IMR-90 (cell line): Measurements from ENCODE around the gene SLC16A8. TPM values are rescaled to one million over a fixed set of nuclear protein-coding genes. Genes with fewer than 3 reads are reported as not detected.

ENCODE experiments used
- ATAC-seq: fragments of 200-7000 bp; cut with Tn5 transposase; 2 replicates; pipeline ENCODE4 v1.9.1; 2020; ENCODE audit warnings: low read depth, mild to moderate bottlenecking, moderate library complexity
- BruUV-seq: library from RNA; stranded (reverse); fragments of 400-500 nt; replicated peaks from 2 replicates; lab custom pipeline; 2021; lab: Mats Ljungman, UMichigan
- CTCF ChIA-PET: fragments of 300-600 bp; formaldehyde crosslinking; extraction: SDS; loops from one replicate; lab custom pipeline; 2021; ENCODE audit warnings: antibody characterized with exemption; lab: Yijun Ruan, JAX
- POLR2A ChIA-PET: fragments of 300-600 bp; sonication (Branson Sonifier 250); formaldehyde crosslinking; loops from one replicate; lab custom pipeline; 2022; ENCODE audit warnings: antibody characterized with exemption; ENCODE audit not compliant: unreplicated experiment; lab: Charles Lee
- DNase-seq: peaks from one replicate; pipeline ENCODE4 v3.0.0; 2013
- H2AFZ ChIP-seq: replicated peaks from 2 replicates; pipeline ENCODE3; 2013; ENCODE audit warnings: low read length, mild to moderate bottlenecking; ENCODE audit not compliant: poor library complexity
- H2AK5ac ChIP-seq: 2 replicates; pipeline ENCODE4 v1.6.1; 2013; ENCODE audit warnings: low read depth, low read length, inconsistent platforms
- H2AK9ac ChIP-seq: replicated peaks from 2 replicates; pipeline ENCODE3; 2013; ENCODE audit warnings: mild to moderate bottlenecking, low read depth, low read length, moderate library complexity; ENCODE audit not compliant: poor library complexity
- H2BK120ac ChIP-seq: 2 replicates; pipeline ENCODE4 v1.6.1; 2013; ENCODE audit warnings: low read depth, low read length, inconsistent platforms
- H2BK15ac ChIP-seq: 3 replicates; pipeline ENCODE4 v1.6.1; 2013; ENCODE audit warnings: low read depth, low read length, inconsistent platforms
- H2BK20ac ChIP-seq: 2 replicates; pipeline ENCODE4 v1.6.1; 2013; ENCODE audit warnings: low read depth, mild to moderate bottlenecking, inconsistent platforms, low read length, moderate library complexity
- H2BK5ac ChIP-seq: 2 replicates; pipeline ENCODE4 v1.6.1; 2013; ENCODE audit warnings: mild to moderate bottlenecking, low read depth, low read length, inconsistent platforms; ENCODE audit not compliant: poor library complexity, severe bottlenecking
- H3K14ac ChIP-seq: replicated peaks from 2 replicates; pipeline ENCODE4 v1.6.1; 2013; ENCODE audit warnings: low read depth, low read length, inconsistent platforms
- H3K18ac ChIP-seq: 2 replicates; pipeline ENCODE4 v1.6.1; 2013; ENCODE audit warnings: low read depth, low read length, control low read depth
- H3K23ac ChIP-seq: 2 replicates; pipeline ENCODE4 v1.6.1; 2013; ENCODE audit warnings: low read depth, low read length, inconsistent platforms
- H3K27ac ChIP-seq: 2 replicates; pipeline ENCODE4 v1.5.1; 2013; ENCODE audit warnings: mild to moderate bottlenecking, control low read depth, low read length; ENCODE audit not compliant: insufficient read depth
- H3K27me3 ChIP-seq: 2 replicates; pipeline ENCODE4 v1.6.1; 2013; ENCODE audit warnings: low read length; ENCODE audit not compliant: control insufficient read depth, insufficient read depth
- H3K36me3 ChIP-seq: 2 replicates; pipeline ENCODE4 v1.6.1; 2013; ENCODE audit warnings: low read length, mixed read lengths; ENCODE audit not compliant: control insufficient read depth, insufficient read depth
- H3K4ac ChIP-seq: 2 replicates; pipeline ENCODE4 v1.6.1; 2013; ENCODE audit warnings: low read depth, low read length, inconsistent platforms
- H3K4me1 ChIP-seq: 2 replicates; pipeline ENCODE4 v1.6.1; 2013; ENCODE audit warnings: low read length, mixed read lengths; ENCODE audit not compliant: control insufficient read depth, insufficient read depth
- H3K4me2 ChIP-seq: 2 replicates; pipeline ENCODE4 v1.6.1; 2013; ENCODE audit warnings: low read depth, mild to moderate bottlenecking, control low read depth, low read length, moderate library complexity
- H3K4me3 ChIP-seq: 2 replicates; pipeline ENCODE4 v1.5.1; 2013; ENCODE audit warnings: low read depth, mild to moderate bottlenecking, control low read depth, low read length, moderate library complexity; ENCODE audit not compliant: insufficient read depth
- H3K56ac ChIP-seq: 2 replicates; pipeline ENCODE4 v1.6.1; 2013; ENCODE audit warnings: low read length, inconsistent platforms; ENCODE audit not compliant: insufficient read depth; ENCODE audit errors: extremely low read depth
- H3K79me1 ChIP-seq, 2 experiments: 2 replicates each; pipeline ENCODE4 v1.6.1; 2013; ENCODE audit warnings: low read length in 2 of 2, inconsistent platforms in 1 of 2, low read depth in 1 of 2
- H3K9ac ChIP-seq: 2 replicates; pipeline ENCODE4 v1.6.1; 2013; ENCODE audit warnings: low read depth, low read length, control low read depth
- H3K9me1 ChIP-seq: 2 replicates; pipeline ENCODE4 v1.6.1; 2013; ENCODE audit warnings: low read length, inconsistent platforms; ENCODE audit not compliant: insufficient read depth
- H3K9me3 ChIP-seq: 2 replicates; pipeline ENCODE4 v1.6.1; 2013; ENCODE audit warnings: low read length; ENCODE audit not compliant: control insufficient read depth, insufficient read depth
- H4K20me1 ChIP-seq: 2 replicates; pipeline ENCODE4 v1.6.1; 2013; ENCODE audit warnings: low read length, inconsistent platforms; ENCODE audit not compliant: insufficient read depth
- H4K5ac ChIP-seq: 2 replicates; pipeline ENCODE4 v1.6.1; 2013; ENCODE audit warnings: mild to moderate bottlenecking, low read depth, low read length, control low read depth
- H4K8ac ChIP-seq, 2 experiments: 2 replicates each; pipeline ENCODE4 v1.6.1; 2013; ENCODE audit warnings: low read depth in 2 of 2, low read length in 2 of 2, control low read depth in 1 of 2, inconsistent platforms in 1 of 2
- H4K91ac ChIP-seq: 2 replicates; pipeline ENCODE4 v1.6.1; 2013; ENCODE audit warnings: low read depth, low read length, inconsistent platforms; ENCODE audit not compliant: insufficient read depth
- BHLHE40 ChIP-seq: fragments of 150-350 bp; IDR thresholded peaks from 2 replicates; pipeline ENCODE4 v1.6.1; 2016; ENCODE audit warnings: mild to moderate bottlenecking, low read depth, low read length
- CEBPB ChIP-seq: IDR thresholded peaks from 2 replicates; pipeline ENCODE4 v1.6.1; 2012; ENCODE audit warnings: low read depth, low read length, improper control_type of control experiment
- CTCF ChIP-seq: conservative IDR thresholded peaks from 2 replicates; pipeline ENCODE4 v1.5.1; 2012; ENCODE audit warnings: mild to moderate bottlenecking, low read depth, low read length, improper control_type of control experiment
- ELK1 ChIP-seq: fragments of 150-350 bp; IDR thresholded peaks from 2 replicates; pipeline ENCODE4 v1.6.1; 2016; ENCODE audit warnings: low read depth, mild to moderate bottlenecking, low read length, moderate library complexity, borderline replicate concordance
- FOS ChIP-seq: fragments of 150-350 bp; IDR thresholded peaks from 2 replicates; pipeline ENCODE4 v1.6.1; 2016; ENCODE audit warnings: low read depth, low read length
- MAFK ChIP-seq: IDR thresholded peaks from 2 replicates; pipeline ENCODE4 v1.6.1; 2012; ENCODE audit warnings: low read depth, low read length, improper control_type of control experiment
- NFE2L2 ChIP-seq: fragments of 150-350 bp; IDR thresholded peaks from 2 replicates; pipeline ENCODE4 v1.6.1; 2016; ENCODE audit warnings: low read depth, mild to moderate bottlenecking, low read length
- POLR2A ChIP-seq: IDR thresholded peaks from 2 replicates; pipeline ENCODE4 v1.6.1; 2012; ENCODE audit warnings: mild to moderate bottlenecking, low read depth, low read length
- RAD21 ChIP-seq: IDR thresholded peaks from 2 replicates; pipeline ENCODE4 v1.6.1; 2012; ENCODE audit warnings: low read length, improper control_type of control experiment
- RFX5 ChIP-seq: IDR thresholded peaks from 2 replicates; pipeline ENCODE4 v1.8.0; 2012; ENCODE audit warnings: low read depth, mild to moderate bottlenecking, low read length, moderate library complexity
- WGBS, 2 experiments: methylation state at CpG; one replicate each; pipeline versions ENCODE4 v1.1.5 to v1.1.7; 2013; ENCODE audit warnings: missing lambda C conversion rate in 2 of 2; ENCODE audit not compliant: insufficient read length in 1 of 2; ENCODE audit errors: extremely low coverage in 2 of 2; 5-methylcytosine and 5-hydroxymethylcytosine counted together
- dilution Hi-C: fragments of 300-500 bp; cut with HindIII; formaldehyde crosslinking; loops from one replicate; pipeline ENCODE4 v1.14.3; 2018; ENCODE audit warnings: low sequenced_read_pairs; ENCODE audit not compliant: unreplicated experiment
- in situ Hi-C: fragments of 300-500 bp; cut with MboI; formaldehyde crosslinking; loops from 3 replicates; pipeline ENCODE4 v1.14.3; 2019; ENCODE audit warnings: low sequenced_read_pairs, inconsistent platforms, mixed read lengths
- intact Hi-C: fragments of 100-400 bp; cut with micrococcal nuclease; formaldehyde crosslinking; loops from 2 replicates; pipeline ENCODE4 v1.10.0; 2022
- polyA plus RNA-seq, 3 experiments: library from polyadenylated mRNA; depleted of rRNA; stranded (reverse); fragments of >200 nt; gene quantifications; 2 replicates each; pipeline ENCODE4 v1.2.3, GENCODE V29; 2012; ENCODE audit warnings: low replicate concordance in 1 of 3
- total RNA-seq: library from RNA; depleted of rRNA; stranded (reverse); fragments of >200 nt; gene quantifications from 2 replicates; pipeline ENCODE4 v1.2.3, GENCODE V29; 2012

SLC16A8 gene
- total and polyA plus RNA-seq, 2 of the 4 experiments (the other 2 are of a cell fraction), result not detected

DNA sequence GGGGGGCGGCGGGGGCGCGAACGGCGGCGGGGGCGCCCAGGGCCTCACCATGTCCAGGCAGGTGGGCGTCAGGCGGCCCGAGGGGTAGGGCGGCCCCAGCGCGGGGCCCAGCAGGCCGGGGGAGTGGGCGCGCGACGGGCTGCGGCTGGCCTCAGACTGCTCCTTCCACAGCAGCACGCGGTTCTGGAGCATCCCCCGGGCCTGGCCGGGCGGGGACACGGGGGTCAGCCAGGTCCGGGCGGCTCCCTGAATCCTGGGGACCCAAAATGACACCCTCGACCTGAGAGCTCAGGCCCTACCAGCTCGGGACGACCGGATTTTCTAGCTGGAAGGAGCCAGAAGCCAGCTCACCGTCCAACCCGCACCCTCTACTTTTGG lies 5.5 kb upstream of the SLC16A8 start:
- Histone ChIP-seq H3K36me3 (no peaks in the 10 kb centered on the region), H3K27me3 (peaks cover 31% of the 10 kb centered on the region), H3K27ac (no peak overlapping the region), H4K5ac (no peak overlapping the region), H4K91ac (no peak overlapping the region), H3K56ac (no peak overlapping the region), H3K4ac (no peak overlapping the region), H2AK5ac (no peak overlapping the region), H4K8ac (no peak overlapping the region), H2BK120ac (no peak overlapping the region), H3K4me1 (peaks cover 2% of the 10 kb centered on the region; the same call in 1 of the 2 replicates), H2BK20ac (no peak overlapping the region), H2BK5ac (no peak overlapping the region), H2BK15ac (no peak overlapping the region), H3K23ac (no peak overlapping the region), H3K9me1 (no peaks in the 10 kb centered on the region), H3K14ac (no peak overlapping the region), H3K79me1 (no peaks in the 10 kb centered on the region), H2AK9ac (peak overlapping the region; percentile 15), H3K4me2 (no peak overlapping the region), H4K20me1 (no peaks in the 10 kb centered on the region; the same call in 1 of the 2 replicates), H3K4me3 (no peak overlapping the region), H3K9me3 (no peaks in the 10 kb centered on the region), H3K18ac (no peak overlapping the region), H3K9ac (no peak overlapping the region), H2AFZ (peak overlapping the region; percentile 49)
- DNase-seq (no peak), ATAC-seq (no peak)
- dilution Hi-C loops (no loop called here), intact Hi-C loops (no loop called here), in situ Hi-C loops (no loop called here)
- POLR2A ChIA-PET, result no interaction called here
- 34% methylated on average over 21 of the region's 34 CpGs; no CpG with 5 or more reads in 1 of the 2 experiments for WGBS, 2 experiments
- no TSS peak for BruUV-seq
- CTCF ChIA-PET, result interaction anchor here (0.6 kb wide), 1 partner anchor 168 kb away, joined by 3 read pairs; no protein-coding TSS in a partner anchor
- no peak for TF ChIP-seq RFX5
- no peak for TF ChIP-seq CEBPB
- no peak for TF ChIP-seq MAFK
- TF ChIP-seq BHLHE40, result no peak
- no peak for TF ChIP-seq RAD21
- TF ChIP-seq FOS, result no peak
- TF ChIP-seq CTCF, result no peak
- TF ChIP-seq NFE2L2, result no peak
- TF ChIP-seq ELK1, result no peak
- no peak for TF ChIP-seq POLR2A
